HuH-7 (cell line): ENCODE data around the gene TNIP1.
A peak's percentile ranks its signal among the peaks of the same experiment; 100 is the strongest.

Experiments
- DNase-seq: peaks from one replicate; pipeline ENCODE4 v3.0.0; 2011; ENCODE audit warnings: low spot score

The TNIP1 gene

GRCh38 chr5:151080613-151081430, at the start of gene TNIP1:
TSS of gene TNIP1 (minus strand) at chr5:151081034. CDS start at chr5:151065095, 15,939 bp downstream.
- DNase-seq: peak; percentile 95

- no peak for DNase-seq
Measured at GRCh38 chr5:151130235-151130921, 49.5 kb upstream of the TNIP1 start.

GRCh38 chr5:151128817-151129216, 48.0 kb upstream of the TNIP1 start:
- DNase-seq: no peak

- DNase-seq: no peak
Measured at GRCh38 chr5:151127926-151128325, 47.1 kb upstream of the TNIP1 start.

GRCh38 chr5:151126199-151126645, 45.4 kb upstream of the TNIP1 start:
- peak; percentile 65 for DNase-seq

GRCh38 chr5:151125421-151125820, 44.6 kb upstream of the TNIP1 start:
- no peak for DNase-seq

- no peak for DNase-seq
Measured at GRCh38 chr5:151123897-151124751, 43.3 kb upstream of the TNIP1 start.

- no peak for DNase-seq
Measured at GRCh38 chr5:151122828-151123227, 42.0 kb upstream of the TNIP1 start.

- no peak for DNase-seq
Measured at GRCh38 chr5:151121665-151122064, 40.8 kb upstream of the TNIP1 start.

- no peak for DNase-seq
Measured at GRCh38 chr5:151121095-151121494, 40.3 kb upstream of the TNIP1 start.

- no peak for DNase-seq
Measured at GRCh38 chr5:151118913-151119575, 38.2 kb upstream of the TNIP1 start.

GRCh38 chr5:151115272-151115905, 34.6 kb upstream of the TNIP1 start:
- peak; percentile 65 for DNase-seq

GRCh38 chr5:151113651-151114050, 32.8 kb upstream of the TNIP1 start:
- DNase-seq: no peak

- no peak for DNase-seq
Measured at GRCh38 chr5:151110992-151111391, 30.2 kb upstream of the TNIP1 start.

GRCh38 chr5:151110122-151110681, 29.4 kb upstream of the TNIP1 start:
- no peak for DNase-seq

- no peak for DNase-seq
Measured at GRCh38 chr5:151108566-151108965, 27.7 kb upstream of the TNIP1 start.

GRCh38 chr5:151107738-151108520, 27.1 kb upstream of the TNIP1 start:
- no peak for DNase-seq

- DNase-seq: no peak
Measured at GRCh38 chr5:151107084-151107483, 26.2 kb upstream of the TNIP1 start.

GRCh38 chr5:151106509-151106908, 25.7 kb upstream of the TNIP1 start:
- no peak for DNase-seq

GRCh38 chr5:151106043-151106442, 25.2 kb upstream of the TNIP1 start:
- DNase-seq: no peak
